HepG2 (cell line): Measurements from ENCODE around the gene IVD. TPM values are rescaled to one million over a fixed set of nuclear protein-coding genes. Genes with fewer than 3 reads are reported as not detected.

Source experiments
- ADNP ChIP-seq: sonication (generic); formaldehyde crosslinking; IDR thresholded peaks from 2 replicates; pipeline ENCODE4 v1.4.0; 2020; ENCODE audit warnings: missing genetic modification reagents
- DNMT1 ChIP-seq: sonication (generic); formaldehyde crosslinking; IDR thresholded peaks from 2 replicates; pipeline ENCODE4 v1.5.1; 2020; ENCODE audit warnings: mild to moderate bottlenecking, missing genetic modification reagents
- EEA1 ChIP-seq: sonication (generic); formaldehyde crosslinking; IDR thresholded peaks from 2 replicates; pipeline ENCODE4 v1.5.1; 2020; ENCODE audit warnings: mild to moderate bottlenecking, missing genetic modification reagents, borderline replicate concordance
- ESRRA ChIP-seq: sonication (generic); formaldehyde crosslinking; IDR thresholded peaks from 2 replicates; pipeline ENCODE4 v1.5.1; 2020; ENCODE audit warnings: mild to moderate bottlenecking, low read depth, missing genetic modification reagents
- FOXO1 ChIP-seq: sonication (generic); formaldehyde crosslinking; IDR thresholded peaks from 2 replicates; pipeline ENCODE4 v1.4.0; 2020; ENCODE audit warnings: missing genetic modification reagents
- KAT2B ChIP-seq: fragments of 150-350 bp; IDR thresholded peaks from 2 replicates; pipeline ENCODE4 v1.6.1; 2014; ENCODE audit warnings: low read depth, low read length, borderline replicate concordance
- MED1 ChIP-seq: sonication (generic); formaldehyde crosslinking; IDR thresholded peaks from 2 replicates; pipeline ENCODE4 v1.4.0; 2020; ENCODE audit warnings: missing genetic modification reagents
- ZBTB21 ChIP-seq: sonication (generic); formaldehyde crosslinking; IDR thresholded peaks from 2 replicates; pipeline ENCODE4 v1.4.0; 2020; ENCODE audit warnings: missing genetic modification reagents
- ZFP36L2 ChIP-seq: sonication (generic); formaldehyde crosslinking; IDR thresholded peaks from 2 replicates; pipeline ENCODE4 v1.4.0; 2020; ENCODE audit warnings: missing genetic modification reagents
- ZNF101 ChIP-seq: sonication (generic); formaldehyde crosslinking; IDR thresholded peaks from 2 replicates; pipeline ENCODE4 v1.4.0; 2020; ENCODE audit warnings: mild to moderate bottlenecking, low read depth, missing genetic modification reagents, borderline replicate concordance
- ZNF256 ChIP-seq: sonication (generic); formaldehyde crosslinking; conservative IDR thresholded peaks from 2 replicates; pipeline ENCODE4 v1.4.0; 2020; ENCODE audit warnings: missing genetic modification reagents
- ZNF772 ChIP-seq: sonication (generic); formaldehyde crosslinking; IDR thresholded peaks from 2 replicates; pipeline ENCODE4 v1.5.0; 2020; ENCODE audit warnings: mild to moderate bottlenecking, missing genetic modification reagents
- ZNF777 ChIP-seq: sonication (generic); formaldehyde crosslinking; IDR thresholded peaks from 2 replicates; pipeline ENCODE4 v1.4.0; 2020; ENCODE audit warnings: missing genetic modification reagents
- ZNF782 ChIP-seq: sonication (generic); formaldehyde crosslinking; IDR thresholded peaks from 2 replicates; pipeline ENCODE4 v1.4.0; 2020; ENCODE audit warnings: missing genetic modification reagents, mild to moderate bottlenecking, borderline replicate concordance
- polyA plus RNA-seq, 8 experiments: library from polyadenylated mRNA; depleted of rRNA in 3 of 8; stranded (reverse) in 7 of 8; unstranded in 1 of 8; fragments of >200 nt; fragmentation: Illumina TruSeq in 4 of 8; extraction: Trizol in 4 of 8; gene quantifications; 2 replicates each; pipeline versions ENCODE4 v1.2.1 to v1.2.3, GENCODE V29; 2011 to 2016; ENCODE audit warnings: low read depth in 4 of 8, missing spikeins in 1 of 8, mixed read lengths in 1 of 8; ENCODE audit not compliant: insufficient read depth in 1 of 8
- total RNA-seq, 5 experiments: library from RNA; depleted of rRNA; stranded (reverse); fragments of >200 nt; fragmentation: Illumina TruSeq; extraction: Trizol; gene quantifications; 2 replicates each; pipeline ENCODE4 v1.2.3, GENCODE V29; 2016; ENCODE audit warnings: low read depth in 1 of 5
- TF ChIP-seq, protein P1 (sequence below): sonication (generic); formaldehyde crosslinking; IDR thresholded peaks from 2 replicates; pipeline ENCODE4 v1.4.0; 2020; ENCODE audit warnings: missing genetic modification reagents, mild to moderate bottlenecking, borderline replicate concordance
- TF ChIP-seq, protein P2 (sequence below): IDR thresholded peaks from 2 replicates; pipeline ENCODE4 v1.6.1; 2012; ENCODE audit warnings: low read length, improper control_type of control experiment
- TF ChIP-seq, protein P3 (sequence below): sonication (generic); formaldehyde crosslinking; IDR thresholded peaks from 2 replicates; pipeline ENCODE4 v1.5.1; 2020; ENCODE audit warnings: missing genetic modification reagents, mild to moderate bottlenecking, borderline replicate concordance
- TF ChIP-seq, protein P4 (sequence below): sonication (generic); formaldehyde crosslinking; IDR thresholded peaks from 2 replicates; pipeline ENCODE4 v1.4.0; 2020; ENCODE audit warnings: missing genetic modification reagents

The IVD gene
- total and polyA plus RNA-seq, 2 of the 13 experiments (the other 11 are each of a cell fraction or from before 2014, with no cell fraction given), result 48.0 to 53.9 TPM

DNA sequence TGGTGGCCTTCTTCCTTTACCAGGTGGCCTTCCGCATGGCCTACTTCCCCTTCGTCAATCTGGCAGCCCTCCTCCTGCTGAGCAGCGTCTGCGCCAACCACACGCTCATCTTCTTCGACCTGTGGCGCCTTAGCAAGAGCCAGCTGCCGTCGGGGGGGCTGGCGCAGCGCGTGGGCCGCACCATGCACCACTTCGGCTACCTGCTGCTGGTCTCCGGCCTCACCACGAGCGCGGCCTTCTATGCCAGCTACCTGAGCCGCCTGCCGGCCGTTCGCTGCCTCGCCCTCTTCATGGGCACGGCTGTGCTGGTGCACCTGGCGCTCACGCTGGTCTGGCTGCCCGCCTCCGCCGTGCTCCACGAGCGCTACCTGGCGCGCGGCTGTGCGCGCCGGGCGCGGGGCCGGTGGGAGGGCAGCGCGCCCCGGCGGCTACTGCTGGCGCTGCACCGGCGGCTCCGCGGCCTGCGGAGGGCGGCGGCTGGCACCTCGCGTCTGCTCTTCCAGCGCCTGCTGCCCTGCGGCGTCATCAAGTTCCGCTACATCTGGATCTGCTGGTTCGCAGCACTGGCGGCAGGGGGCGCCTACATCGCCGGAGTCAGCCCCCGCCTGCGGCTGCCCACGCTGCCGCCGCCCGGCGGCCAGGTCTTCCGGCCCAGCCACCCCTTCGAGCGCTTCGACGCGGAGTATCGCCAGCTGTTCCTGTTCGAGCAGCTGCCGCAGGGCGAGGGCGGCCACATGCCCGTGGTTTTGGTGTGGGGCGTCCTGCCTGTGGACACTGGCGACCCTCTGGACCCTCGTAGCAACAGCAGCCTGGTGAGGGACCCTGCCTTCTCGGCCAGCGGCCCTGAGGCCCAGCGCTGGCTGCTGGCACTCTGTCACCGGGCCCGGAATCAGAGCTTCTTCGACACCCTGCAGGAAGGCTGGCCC, 37.6 kb upstream of the IVD start (continued):
- TF ChIP-seq, protein P1, sequence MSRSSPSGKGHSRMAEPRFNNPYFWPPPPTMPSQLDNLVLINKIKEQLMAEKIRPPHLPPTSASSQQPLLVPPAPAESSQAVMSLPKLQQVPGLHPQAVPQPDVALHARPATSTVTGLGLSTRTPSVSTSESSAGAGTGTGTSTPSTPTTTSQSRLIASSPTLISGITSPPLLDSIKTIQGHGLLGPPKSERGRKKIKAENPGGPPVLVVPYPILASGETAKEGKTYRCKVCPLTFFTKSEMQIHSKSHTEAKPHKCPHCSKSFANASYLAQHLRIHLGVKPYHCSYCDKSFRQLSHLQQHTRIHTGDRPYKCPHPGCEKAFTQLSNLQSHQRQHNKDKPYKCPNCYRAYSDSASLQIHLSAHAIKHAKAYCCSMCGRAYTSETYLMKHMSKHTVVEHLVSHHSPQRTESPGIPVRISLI (CRISPR knock-in tag), result peak; percentile 57; the same call in 1 of the 2 replicates
- TF ChIP-seq KAT2B, result no peak
- peak; percentile 92 for TF ChIP-seq ZNF777 (CRISPR knock-in tag)
- TF ChIP-seq ZBTB21 (CRISPR knock-in tag), result no peak
- TF ChIP-seq, protein P2, sequence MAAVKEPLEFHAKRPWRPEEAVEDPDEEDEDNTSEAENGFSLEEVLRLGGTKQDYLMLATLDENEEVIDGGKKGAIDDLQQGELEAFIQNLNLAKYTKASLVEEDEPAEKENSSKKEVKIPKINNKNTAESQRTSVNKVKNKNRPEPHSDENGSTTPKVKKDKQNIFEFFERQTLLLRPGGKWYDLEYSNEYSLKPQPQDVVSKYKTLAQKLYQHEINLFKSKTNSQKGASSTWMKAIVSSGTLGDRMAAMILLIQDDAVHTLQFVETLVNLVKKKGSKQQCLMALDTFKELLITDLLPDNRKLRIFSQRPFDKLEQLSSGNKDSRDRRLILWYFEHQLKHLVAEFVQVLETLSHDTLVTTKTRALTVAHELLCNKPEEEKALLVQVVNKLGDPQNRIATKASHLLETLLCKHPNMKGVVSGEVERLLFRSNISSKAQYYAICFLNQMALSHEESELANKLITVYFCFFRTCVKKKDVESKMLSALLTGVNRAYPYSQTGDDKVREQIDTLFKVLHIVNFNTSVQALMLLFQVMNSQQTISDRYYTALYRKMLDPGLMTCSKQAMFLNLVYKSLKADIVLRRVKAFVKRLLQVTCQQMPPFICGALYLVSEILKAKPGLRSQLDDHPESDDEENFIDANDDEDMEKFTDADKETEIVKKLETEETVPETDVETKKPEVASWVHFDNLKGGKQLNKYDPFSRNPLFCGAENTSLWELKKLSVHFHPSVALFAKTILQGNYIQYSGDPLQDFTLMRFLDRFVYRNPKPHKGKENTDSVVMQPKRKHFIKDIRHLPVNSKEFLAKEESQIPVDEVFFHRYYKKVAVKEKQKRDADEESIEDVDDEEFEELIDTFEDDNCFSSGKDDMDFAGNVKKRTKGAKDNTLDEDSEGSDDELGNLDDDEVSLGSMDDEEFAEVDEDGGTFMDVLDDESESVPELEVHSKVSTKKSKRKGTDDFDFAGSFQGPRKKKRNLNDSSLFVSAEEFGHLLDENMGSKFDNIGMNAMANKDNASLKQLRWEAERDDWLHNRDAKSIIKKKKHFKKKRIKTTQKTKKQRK, result no peak
- peak; percentile 69; the same call in 1 of the 2 replicates for TF ChIP-seq ZNF101 (CRISPR knock-in tag)
- peak; percentile 67; the same call in 1 of the 2 replicates for TF ChIP-seq ESRRA
- TF ChIP-seq DNMT1 (CRISPR knock-in tag), result peak; percentile 85
- TF ChIP-seq ZNF782 (CRISPR knock-in tag), result peak; percentile 94
- TF ChIP-seq ADNP (CRISPR knock-in tag), result no peak
- TF ChIP-seq EEA1, result peak; percentile 91
- TF ChIP-seq, protein P3, sequence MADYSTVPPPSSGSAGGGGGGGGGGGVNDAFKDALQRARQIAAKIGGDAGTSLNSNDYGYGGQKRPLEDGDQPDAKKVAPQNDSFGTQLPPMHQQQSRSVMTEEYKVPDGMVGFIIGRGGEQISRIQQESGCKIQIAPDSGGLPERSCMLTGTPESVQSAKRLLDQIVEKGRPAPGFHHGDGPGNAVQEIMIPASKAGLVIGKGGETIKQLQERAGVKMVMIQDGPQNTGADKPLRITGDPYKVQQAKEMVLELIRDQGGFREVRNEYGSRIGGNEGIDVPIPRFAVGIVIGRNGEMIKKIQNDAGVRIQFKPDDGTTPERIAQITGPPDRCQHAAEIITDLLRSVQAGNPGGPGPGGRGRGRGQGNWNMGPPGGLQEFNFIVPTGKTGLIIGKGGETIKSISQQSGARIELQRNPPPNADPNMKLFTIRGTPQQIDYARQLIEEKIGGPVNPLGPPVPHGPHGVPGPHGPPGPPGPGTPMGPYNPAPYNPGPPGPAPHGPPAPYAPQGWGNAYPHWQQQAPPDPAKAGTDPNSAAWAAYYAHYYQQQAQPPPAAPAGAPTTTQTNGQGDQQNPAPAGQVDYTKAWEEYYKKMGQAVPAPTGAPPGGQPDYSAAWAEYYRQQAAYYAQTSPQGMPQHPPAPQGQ (CRISPR knock-in tag), result no peak
- no peak for TF ChIP-seq ZFP36L2
- peak; percentile 55; the same call in 1 of the 2 replicates for TF ChIP-seq FOXO1 (CRISPR knock-in tag)
- TF ChIP-seq, protein P4, sequence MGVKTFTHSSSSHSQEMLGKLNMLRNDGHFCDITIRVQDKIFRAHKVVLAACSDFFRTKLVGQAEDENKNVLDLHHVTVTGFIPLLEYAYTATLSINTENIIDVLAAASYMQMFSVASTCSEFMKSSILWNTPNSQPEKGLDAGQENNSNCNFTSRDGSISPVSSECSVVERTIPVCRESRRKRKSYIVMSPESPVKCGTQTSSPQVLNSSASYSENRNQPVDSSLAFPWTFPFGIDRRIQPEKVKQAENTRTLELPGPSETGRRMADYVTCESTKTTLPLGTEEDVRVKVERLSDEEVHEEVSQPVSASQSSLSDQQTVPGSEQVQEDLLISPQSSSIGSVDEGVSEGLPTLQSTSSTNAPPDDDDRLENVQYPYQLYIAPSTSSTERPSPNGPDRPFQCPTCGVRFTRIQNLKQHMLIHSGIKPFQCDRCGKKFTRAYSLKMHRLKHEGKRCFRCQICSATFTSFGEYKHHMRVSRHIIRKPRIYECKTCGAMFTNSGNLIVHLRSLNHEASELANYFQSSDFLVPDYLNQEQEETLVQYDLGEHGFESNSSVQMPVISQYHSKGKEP, result peak; percentile 75; the same call in 1 of the 2 replicates
- TF ChIP-seq ZNF256 (CRISPR knock-in tag), result peak; percentile 97
- TF ChIP-seq ZNF772, result peak; percentile 93
- TF ChIP-seq MED1, result peak; percentile 63
